Fibroblast of mammary gland (primary cell): ENCODE measurements around the gene DLG2.

ENCODE experiments used
- DNase-seq: peaks from one replicate; pipeline ENCODE4 v3.0.0-alpha.2; 2010; ENCODE audit warnings: low read depth
- H3K4me3 ChIP-seq: 2 replicates; pipeline ENCODE4 v1.5.1; 2011; ENCODE audit warnings: low read depth, mild to moderate bottlenecking, low read length, moderate library complexity; ENCODE audit not compliant: control insufficient read depth
- TF ChIP-seq, protein P1 (sequence below): conservative IDR thresholded peaks from 2 replicates; pipeline ENCODE4 v1.5.1; 2011; ENCODE audit warnings: low read depth, low read length, inconsistent platforms; ENCODE audit not compliant: control insufficient read depth, insufficient read depth

The DLG2 gene

DNA sequence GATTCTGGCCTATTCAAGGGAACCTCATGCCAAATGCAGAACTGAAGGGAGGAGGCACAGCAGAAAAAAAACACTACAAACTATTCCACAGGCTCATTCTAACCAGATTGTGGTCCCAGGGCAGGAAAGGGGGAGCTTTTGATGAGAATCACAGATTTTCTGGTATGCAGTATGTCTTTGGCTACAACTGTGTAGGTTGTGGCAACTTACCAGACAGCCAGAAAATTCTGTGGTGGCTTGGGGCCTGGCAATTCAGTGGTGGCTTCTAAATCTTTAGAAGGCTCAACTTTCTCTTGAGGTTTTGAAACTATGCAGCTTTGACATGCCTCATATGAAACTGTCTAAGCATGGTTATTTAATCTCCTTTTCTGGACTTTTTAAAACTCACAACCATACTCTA lies 1490.2 kb downstream of the DLG2 start:
- H3K4me3 ChIP-seq: no peak overlapping the region
- TF ChIP-seq, protein P1, sequence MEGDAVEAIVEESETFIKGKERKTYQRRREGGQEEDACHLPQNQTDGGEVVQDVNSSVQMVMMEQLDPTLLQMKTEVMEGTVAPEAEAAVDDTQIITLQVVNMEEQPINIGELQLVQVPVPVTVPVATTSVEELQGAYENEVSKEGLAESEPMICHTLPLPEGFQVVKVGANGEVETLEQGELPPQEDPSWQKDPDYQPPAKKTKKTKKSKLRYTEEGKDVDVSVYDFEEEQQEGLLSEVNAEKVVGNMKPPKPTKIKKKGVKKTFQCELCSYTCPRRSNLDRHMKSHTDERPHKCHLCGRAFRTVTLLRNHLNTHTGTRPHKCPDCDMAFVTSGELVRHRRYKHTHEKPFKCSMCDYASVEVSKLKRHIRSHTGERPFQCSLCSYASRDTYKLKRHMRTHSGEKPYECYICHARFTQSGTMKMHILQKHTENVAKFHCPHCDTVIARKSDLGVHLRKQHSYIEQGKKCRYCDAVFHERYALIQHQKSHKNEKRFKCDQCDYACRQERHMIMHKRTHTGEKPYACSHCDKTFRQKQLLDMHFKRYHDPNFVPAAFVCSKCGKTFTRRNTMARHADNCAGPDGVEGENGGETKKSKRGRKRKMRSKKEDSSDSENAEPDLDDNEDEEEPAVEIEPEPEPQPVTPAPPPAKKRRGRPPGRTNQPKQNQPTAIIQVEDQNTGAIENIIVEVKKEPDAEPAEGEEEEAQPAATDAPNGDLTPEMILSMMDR: no peak
- no peak for DNase-seq

DNA sequence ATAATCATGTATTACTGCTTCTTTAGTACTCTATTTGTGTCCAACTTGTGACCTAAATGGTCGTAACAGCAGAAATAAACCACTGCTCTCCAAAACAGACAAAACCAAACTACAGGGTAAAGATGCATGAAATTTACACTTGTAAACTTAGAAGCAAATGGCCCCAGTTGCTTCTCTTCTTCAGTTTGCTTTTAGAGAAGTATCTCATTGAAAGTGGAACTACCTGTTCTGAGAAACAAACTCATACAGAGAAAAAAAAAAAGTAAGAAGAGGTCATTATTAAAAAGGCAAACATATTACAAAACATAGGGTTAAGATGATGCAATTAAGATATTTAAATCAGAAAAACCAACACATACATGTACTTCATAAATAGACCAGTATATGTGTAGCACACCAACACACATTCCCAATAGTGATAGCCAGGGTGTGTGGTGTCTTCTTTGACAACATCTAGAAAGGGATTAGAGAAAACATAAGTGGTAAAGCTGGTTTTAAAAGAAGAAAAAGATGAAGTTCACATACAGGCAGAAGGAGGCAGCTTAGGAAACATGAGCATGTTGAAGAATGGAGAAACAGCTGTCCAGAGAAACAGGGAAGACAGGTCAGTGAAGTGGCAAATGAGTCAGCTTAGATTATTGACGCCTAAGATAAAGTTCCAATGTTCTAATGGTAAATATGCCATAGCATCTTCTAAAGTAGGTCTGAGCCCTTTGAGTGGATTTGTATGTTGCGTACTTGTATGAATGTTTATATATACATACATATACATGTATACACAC lies 1496.3 kb downstream of the DLG2 start:
- H3K4me3 ChIP-seq: no peak overlapping the region
- TF ChIP-seq, protein P1: no peak
- peak; percentile 3 for DNase-seq

DNA sequence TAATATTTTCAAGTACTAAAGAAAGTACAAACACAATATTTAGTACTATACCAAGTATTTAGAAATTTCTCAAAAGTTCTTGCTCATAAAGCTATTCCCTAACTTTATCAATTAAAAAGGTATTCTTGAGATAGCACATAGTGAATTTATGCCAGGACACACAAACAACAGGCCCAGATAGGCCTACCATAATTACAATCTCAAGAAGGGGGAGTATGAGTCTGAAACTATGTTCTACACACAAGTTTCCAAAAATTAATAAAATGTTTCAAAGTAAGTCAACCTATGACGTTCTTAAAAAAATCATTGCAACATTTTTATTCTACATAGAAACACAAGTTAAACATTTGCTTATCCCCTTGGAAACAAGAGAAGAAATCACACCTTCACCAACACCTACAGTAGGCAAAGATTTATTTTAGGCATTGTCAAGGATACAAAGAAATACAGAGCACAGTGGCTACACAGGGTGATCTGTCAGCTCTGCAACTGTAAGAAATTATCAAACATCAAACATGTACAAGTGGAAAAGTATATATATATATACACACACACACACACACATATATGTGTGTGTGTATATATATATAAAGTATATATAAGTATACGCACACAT lies 1497.1 kb downstream of the DLG2 start:
- H3K4me3 ChIP-seq: no peak overlapping the region
- TF ChIP-seq, protein P1: no peak
- no peak for DNase-seq

DNA sequence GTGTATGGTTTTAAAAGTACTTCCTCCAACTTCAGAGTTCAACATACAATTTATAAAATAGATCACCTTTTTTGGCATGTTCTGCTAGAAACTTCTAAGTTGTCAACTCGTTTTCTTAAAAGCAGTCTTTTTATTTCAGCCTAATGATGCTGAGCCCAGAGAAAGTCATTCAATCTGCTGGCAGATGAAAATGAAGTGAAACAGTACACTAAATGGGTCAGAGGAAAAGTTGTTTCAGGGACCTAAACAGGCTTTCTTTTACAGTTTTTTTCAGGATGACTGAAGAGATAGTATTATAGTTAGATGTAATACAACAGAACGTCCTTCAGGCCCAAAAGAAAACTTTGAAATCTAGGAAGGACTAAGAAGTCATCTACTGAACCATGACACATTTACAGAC lies 1498.3 kb downstream of the DLG2 start:
- TF ChIP-seq, protein P1: no peak
- DNase-seq: no peak
- H3K4me3 ChIP-seq: no peak overlapping the region

DNA sequence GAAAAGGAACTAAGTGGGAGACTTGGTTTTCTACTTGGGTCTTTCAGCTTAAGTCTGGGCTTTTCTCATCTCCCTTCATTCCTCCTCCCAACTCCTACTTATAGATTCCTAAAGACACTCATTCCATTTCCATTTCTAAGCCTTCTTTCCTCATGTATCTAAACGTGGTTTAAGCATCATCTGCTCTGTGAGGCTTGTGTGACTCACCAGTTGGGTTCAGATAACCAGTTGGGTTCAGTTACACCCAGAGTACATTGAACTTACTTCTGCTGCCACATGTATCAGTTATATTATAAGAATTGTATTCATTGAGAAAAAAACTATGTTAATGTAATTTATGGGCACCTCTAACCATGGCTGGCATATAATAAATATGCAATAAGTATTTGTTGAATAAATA lies 1509.8 kb downstream of the DLG2 start:
- TF ChIP-seq, protein P1: no peak
- DNase-seq: peak; percentile 51
- H3K4me3 ChIP-seq: no peak overlapping the region

DNA sequence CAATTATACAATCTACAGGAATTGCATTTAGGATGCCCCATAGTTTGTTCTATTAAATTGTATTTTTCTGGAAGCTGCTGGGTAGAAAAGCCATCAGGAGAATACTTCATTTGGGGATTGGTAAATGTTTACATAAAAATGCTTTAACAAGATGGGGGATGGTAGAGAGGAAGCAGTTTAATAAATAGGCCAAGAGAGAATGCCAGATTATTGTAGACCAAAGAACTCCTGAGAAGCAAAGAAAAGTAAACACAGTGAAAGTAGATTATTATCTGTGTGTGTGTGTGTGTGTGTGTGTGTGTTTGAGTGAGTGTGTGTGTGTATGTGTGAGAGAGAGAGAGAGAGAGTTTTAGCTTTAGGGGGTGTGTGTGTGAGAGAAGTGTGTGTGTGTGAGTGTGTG lies 1520.6 kb downstream of the DLG2 start:
- TF ChIP-seq, protein P1: no peak
- H3K4me3 ChIP-seq: no peak overlapping the region
- DNase-seq: no peak
